GM21786 (cell line): ENCODE results near the gene VDAC1.
"Not testable (repeated sequence)": the region's sequence is repeated elsewhere in the genome, so short reads cannot be mapped to it uniquely, and the experiment has no call there.

Experiments used
- ATAC-seq: cut with Tn5 transposase; IDR thresholded peaks from one replicate; pipeline ENCODE4 v1.9.1; 2021; ENCODE audit not compliant: unreplicated experiment

VDAC1 gene

GRCh38 chr5:133968204-133968980 lies 36.4 kb downstream of the VDAC1 start, which contains the start of gene C5orf15:
Gene C5orf15, minus strand, starts transcription at chr5:133968625. Its CDS starts 41 bp downstream, at chr5:133968584.
- peak; percentile 97 for ATAC-seq

- no peak for ATAC-seq
Observed at GRCh38 chr5:133967698-133968203, 37.0 kb downstream of the VDAC1 start.

GRCh38 chr5:133967124-133967523 lies 37.7 kb downstream of the VDAC1 start:
- no peak for ATAC-seq

- no peak for ATAC-seq
Observed at GRCh38 chr5:133966090-133966489, 38.7 kb downstream of the VDAC1 start.

- no peak for ATAC-seq
Observed at GRCh38 chr5:133963493-133964128, 41.2 kb downstream of the VDAC1 start.

- ATAC-seq = no peak
Observed at GRCh38 chr5:133962801-133963476, 41.8 kb downstream of the VDAC1 start.

GRCh38 chr5:133962131-133962530 lies 42.6 kb downstream of the VDAC1 start:
- ATAC-seq = no peak

- ATAC-seq = no peak
Observed at GRCh38 chr5:133959643-133960042, 45.1 kb downstream of the VDAC1 start.

GRCh38 chr5:133957591-133957990 lies 47.2 kb downstream of the VDAC1 start:
- ATAC-seq = peak; percentile 77

- ATAC-seq = peak; percentile 2
Observed at GRCh38 chr5:133957080-133957479, 47.7 kb downstream of the VDAC1 start.

- not testable (repeated sequence) for ATAC-seq
Observed at GRCh38 chr5:133956196-133956595, 48.6 kb downstream of the VDAC1 start.

GRCh38 chr5:133953568-133954145 lies 51.1 kb downstream of the VDAC1 start:
- ATAC-seq = no peak

GRCh38 chr5:133952729-133953567 lies 51.8 kb downstream of the VDAC1 start:
- no peak for ATAC-seq

- no peak for ATAC-seq
Observed at GRCh38 chr5:133950821-133951612, 53.8 kb downstream of the VDAC1 start.

- no peak for ATAC-seq
Observed at GRCh38 chr5:133948721-133949120, 56.1 kb downstream of the VDAC1 start.

- no peak for ATAC-seq
Observed at GRCh38 chr5:133947431-133947841, 57.3 kb downstream of the VDAC1 start.

- ATAC-seq = no peak
Observed at GRCh38 chr5:133945568-133945967, 59.2 kb downstream of the VDAC1 start.

- ATAC-seq = peak; percentile 61
Observed at GRCh38 chr5:133944263-133945185, 60.3 kb downstream of the VDAC1 start.

GRCh38 chr5:133943475-133943817 lies 61.3 kb downstream of the VDAC1 start:
- ATAC-seq = no peak
